ENCODE results near the gene SLC19A2.
"Not testable (repeated sequence)": the region's sequence is repeated elsewhere in the genome, so short reads cannot be mapped to it uniquely, and the experiment has no call there.

SLC19A2 gene

GRCh38 chr1:169508432-169509338, 22.9 kb upstream of the SLC19A2 start:
- DNase-seq: peak; percentile 34

DNA sequence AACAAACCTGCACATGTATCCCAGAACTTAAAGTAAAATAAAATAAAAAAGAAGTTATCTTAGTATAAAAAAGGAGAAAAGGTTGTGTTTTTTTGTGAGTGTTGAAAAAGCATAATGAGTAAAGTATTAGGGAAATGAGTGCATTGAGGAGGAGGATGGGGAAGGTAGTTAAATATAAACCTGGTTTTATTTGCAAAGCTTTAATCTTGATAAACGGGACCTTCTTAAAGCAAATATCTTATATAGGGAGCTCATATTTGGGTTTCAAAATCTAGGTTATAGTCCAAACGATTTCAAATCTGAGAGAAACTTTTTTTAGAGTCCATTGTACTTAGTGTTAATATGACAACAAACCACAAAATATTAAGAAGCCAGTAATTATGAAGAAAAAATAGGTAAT, 21.7 kb upstream of the SLC19A2 start:
- no peak for DNase-seq

GRCh38 chr1:169503601-169504000, 17.9 kb upstream of the SLC19A2 start:
- not testable (repeated sequence) for DNase-seq

GRCh38 chr1:169499807-169500206, 14.1 kb upstream of the SLC19A2 start:
- no peak for DNase-seq

DNA sequence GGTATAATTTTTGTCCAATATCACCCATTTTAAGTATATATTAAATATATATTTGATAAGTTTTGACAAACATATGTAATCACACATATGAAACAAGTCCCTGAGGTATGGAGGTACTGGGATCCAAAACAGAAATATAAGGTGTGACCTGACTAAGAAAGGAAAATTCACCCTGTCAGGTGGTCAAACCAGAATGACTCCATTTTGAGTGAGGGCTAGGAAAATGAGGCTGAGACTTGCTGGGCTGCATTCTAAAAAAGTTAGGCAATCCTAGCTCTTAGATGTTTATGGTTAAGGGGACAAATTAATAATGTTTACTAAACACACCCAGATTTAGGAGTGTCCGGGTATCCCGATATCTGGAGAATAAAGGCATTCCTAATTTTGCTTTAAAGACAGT, 11.6 kb upstream of the SLC19A2 start:
- DNase-seq: no peak

GRCh38 chr1:169495916-169496315, 10.2 kb upstream of the SLC19A2 start:
- no peak for DNase-seq

DNA sequence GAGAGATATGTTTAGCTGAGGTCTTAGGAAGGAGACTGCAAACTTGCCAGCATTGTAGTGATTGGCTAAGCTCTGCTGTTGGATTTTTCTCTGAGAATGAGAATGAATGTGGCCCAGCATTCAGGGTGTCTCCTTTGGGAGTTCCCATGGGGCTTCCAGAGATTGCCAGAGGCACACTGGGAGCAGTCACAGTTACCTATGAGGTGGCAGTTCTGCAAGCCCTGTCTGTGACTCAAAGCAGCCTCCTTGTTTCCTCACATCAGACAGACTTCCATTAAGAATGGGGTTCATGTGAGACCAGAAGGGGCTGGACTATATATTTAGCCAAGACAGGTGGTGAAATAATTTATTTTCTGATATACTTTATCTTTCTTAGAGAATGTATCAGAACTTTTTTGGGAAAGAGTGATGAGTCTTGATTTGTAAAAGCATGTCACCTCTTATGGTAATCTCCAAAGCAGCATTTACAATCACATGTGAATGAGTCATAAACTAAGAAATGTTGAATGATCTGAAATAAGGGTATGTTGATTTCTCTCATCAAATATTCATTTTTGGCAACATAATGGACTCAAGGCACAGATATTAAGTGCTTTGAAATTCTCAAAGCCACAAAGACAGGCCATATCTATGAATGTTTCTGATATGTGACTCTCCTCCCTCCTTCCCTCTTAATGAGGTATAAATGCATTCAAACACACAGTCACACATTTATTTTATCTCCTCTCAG, 9.5 kb upstream of the SLC19A2 start:
- no peak for DNase-seq

DNA sequence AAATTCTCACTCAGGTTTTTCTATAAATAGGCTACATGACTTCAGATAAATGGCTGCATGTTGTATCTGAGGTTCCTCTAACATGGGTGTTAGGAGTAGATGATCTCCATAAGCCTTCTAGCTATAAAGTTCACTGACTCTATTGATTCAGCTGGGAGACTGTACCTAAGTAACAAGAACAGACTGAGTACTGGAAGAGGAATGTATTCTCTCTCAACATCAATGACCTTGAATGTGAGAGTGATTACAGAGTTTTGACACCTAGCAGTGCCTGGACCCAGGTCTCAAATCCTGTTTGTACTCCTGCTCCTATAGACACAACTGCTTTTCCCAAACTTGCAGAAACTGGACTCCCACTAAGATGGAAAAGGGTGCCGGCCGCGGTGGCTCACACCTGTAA, 8.6 kb upstream of the SLC19A2 start:
- no peak for DNase-seq

DNA sequence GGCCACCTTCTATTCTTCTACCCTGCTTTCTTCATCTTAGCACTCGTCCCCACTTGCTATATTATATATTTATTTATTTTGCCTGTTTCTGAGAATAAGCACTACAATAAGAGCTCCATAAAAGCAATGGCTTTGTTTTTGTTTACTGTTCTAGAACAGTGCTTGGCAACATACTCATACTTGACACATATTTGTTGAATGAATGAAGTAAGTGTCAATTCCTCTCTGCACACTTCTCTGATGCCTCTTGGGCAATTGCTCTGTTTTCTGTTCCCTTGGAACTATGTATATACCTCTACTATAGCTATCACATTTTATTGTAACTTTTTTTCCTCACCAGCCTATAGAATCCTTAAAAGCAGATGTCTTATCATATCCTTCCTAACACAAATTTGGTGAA, 7.5 kb upstream of the SLC19A2 start:
- DNase-seq: no peak

- DNase-seq: no peak
Observed at GRCh38 chr1:169491845-169492281, 6.1 kb upstream of the SLC19A2 start.

DNA sequence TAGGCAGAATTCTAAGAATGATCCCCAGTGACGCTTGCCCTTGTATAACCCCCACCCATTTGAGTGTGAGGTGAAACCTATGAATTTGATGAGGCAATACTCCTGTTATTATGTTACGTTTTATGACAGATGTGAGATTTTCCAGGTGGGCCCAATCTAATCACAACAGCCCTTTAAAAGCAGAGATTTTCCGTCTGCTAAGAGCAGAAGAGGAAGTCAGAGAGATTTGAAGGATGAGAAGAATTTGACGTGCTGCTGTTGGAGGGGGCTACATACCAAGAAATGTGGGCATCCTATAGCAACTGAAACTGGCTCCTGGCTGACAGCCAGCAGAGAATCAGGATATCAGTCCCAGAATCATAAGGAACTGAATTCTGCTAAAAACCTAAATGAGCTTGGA, 2.4 kb upstream of the SLC19A2 start:
- DNase-seq: peak; percentile 20

DNA sequence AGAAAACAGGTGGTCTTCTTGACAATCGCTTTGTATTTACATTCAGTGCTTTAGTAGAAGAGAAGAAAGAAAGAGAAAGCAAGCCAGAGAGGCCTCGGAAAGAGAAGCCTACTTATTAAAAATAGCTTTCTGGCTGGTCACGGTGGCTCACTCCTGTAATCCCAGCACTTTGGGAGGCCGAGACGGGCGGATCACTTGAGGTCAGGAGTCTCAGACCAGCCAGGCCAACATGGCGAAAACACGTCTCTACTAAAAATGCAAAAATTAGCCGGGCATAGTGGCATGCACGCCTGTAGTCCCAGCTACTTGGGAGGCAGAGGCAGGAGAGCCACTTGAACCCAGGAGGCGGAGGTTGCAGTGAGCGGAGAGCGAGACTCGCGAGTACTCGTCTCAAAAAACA, 1.8 kb upstream of the SLC19A2 start:
- DNase-seq: peak; percentile 32

DNA sequence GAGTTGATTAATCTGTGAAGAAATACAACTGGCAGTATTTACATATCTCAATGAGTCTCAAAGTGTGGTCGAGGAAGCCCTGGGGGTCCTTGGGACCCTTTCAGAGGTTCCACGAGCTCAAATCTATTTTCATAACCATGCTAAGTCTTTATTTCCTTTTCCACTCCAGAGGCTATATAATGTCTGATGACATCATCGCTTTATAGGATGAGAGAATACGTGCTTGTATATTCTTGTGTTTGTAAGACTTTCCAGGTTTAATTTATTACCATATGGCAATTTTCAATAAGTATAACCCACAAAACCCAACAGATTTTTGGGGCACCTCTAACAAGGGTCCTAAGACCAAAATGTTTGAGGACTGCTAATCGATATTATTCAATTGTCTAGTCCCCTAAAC, 1.4 kb upstream of the SLC19A2 start:
- peak; percentile 32 for DNase-seq

GRCh38 chr1:169486281-169487051, 722 bp upstream of the SLC19A2 start:
- DNase-seq: no peak

GRCh38 chr1:169484683-169485430, 887 bp downstream of the SLC19A2 start:
- peak; percentile 67 for DNase-seq

GRCh38 chr1:169484101-169484500, 1.6 kb downstream of the SLC19A2 start:
- peak; percentile 9 for DNase-seq

DNA sequence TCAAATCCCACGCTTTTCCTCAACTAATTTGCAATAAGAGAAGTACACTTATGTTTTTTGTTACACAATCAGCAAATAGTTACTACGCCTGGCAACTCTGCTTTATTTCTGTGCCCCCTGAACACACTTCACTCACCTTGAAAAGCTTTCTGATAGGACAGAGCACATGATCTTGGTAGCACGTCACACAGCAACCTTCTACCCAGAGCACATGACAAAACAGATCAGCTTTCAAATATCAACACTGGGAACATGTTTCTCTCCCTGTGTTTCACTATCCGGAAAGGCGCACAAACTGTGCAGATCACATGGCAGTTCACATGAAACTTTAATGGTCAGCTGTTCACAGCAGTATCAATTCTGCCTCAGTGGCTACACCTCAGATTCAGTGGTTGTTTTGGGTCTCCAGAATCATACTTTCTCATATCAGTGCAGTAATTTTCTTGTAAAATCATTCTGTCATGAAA, 2.2 kb downstream of the SLC19A2 start:
- peak; percentile 8 for DNase-seq

- DNase-seq: no peak
Observed at GRCh38 chr1:169479363-169480066, 6.2 kb downstream of the SLC19A2 start.

DNA sequence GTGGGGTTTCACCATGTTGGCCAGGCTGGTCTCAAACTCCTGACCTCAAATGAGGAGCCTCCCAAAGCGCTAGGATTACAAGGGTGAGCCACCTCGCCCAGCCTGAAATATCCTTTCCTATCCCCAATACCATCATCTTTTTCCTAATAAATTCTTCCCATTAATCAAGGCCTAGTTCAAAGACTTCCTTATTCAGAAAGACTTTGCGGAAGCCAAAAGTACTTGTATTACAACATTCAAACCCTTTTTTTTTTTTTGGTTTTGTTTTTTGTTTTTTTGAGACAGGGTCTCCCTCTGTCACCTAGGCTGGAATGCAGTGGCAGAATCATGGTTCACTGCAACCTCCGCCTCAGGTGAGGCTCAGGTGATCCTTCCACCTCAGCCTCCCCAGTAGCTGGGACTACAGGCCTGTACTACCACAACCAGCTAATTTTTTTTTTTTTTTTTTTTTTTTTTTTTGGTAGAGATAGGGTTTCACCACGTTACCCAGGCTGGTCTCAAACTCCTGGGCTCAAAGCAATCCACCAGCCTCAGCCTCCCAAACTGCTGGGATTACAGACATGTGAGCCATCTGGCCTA, 7.6 kb downstream of the SLC19A2 start:
- no peak for DNase-seq

DNA sequence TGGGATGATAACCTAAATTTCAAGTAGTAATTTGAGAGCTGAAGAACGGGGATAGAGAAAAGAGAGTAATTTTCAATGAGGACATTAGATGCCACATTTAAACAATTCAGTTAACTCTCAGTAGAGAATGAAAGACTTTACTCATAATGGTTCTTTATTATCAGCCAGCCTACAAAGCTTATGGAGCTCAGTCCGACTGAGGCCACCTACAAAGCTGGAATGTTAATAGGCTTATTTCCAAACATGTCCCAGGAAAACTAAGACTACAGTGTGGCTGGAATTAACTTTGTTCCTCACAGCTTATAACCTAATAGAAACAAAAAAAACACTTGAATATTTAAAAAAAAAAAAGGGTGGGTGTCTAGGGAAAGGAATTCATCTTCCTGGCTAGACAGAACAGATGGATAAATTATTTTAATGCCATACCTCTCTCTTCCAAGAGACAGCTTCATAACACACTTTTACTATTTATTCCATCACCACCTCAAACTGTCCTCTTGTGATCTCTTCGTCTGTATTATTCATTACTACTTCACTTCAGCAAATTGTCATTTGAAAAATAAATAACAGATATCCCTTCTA, 9.8 kb downstream of the SLC19A2 start:
- no peak for DNase-seq

Measured in NCI-H146 (cell line).